ENCODE results near the gene NFKBIE. TPM values are rescaled to one million over a fixed set of nuclear protein-coding genes. Genes with fewer than 3 reads are reported as not detected.

The NFKBIE gene
- total and polyA plus RNA-seq, 2 of the 13 experiments (the other 11 are each of a cell fraction or from before 2014, with no cell fraction given): 6.7 to 14.5 TPM

GRCh38 chr6:44298864-44299263 lies 33.5 kb upstream of the NFKBIE start:
- ChIA-PET CTCF (ENCODE audit: low intra/inter-chr PET ratio, low total read pairs) (no interaction called here), POLR2A (interaction anchor here (0.7 to 2.0 kb wide), 4 partner anchors 14 to 177 kb away, joined by 3 to 5 read pairs (median 4); partner anchors contain the start of gene AARS2)
- Histone ChIP-seq H2AFZ (ENCODE audit: low read length) (no peak overlapping the region), H3K9ac (ENCODE audit: insufficient read depth, low read depth, low read length) (no peak overlapping the region), H3K4me1 (ENCODE audit: insufficient read depth, low read length) (no peaks in the 10 kb centered on the region), H3K4me3 (replicated peaks in 1 of 3; ENCODE audit: insufficient read depth in 1 of 3, low read depth in 2 of 3, low read length in 3 of 3) (no peak overlapping the region), H3K36me3 (replicated peaks in 1 of 2; ENCODE audit: control insufficient read depth in 1 of 2, insufficient read depth in 2 of 2, low read length in 2 of 2) (peaks cover 25 to 28% of the 10 kb centered on the region in 2 experiments; a peak in 4 of 5 replicates), H3K27me3 (ENCODE audit: control insufficient read depth in 1 of 2, insufficient read depth in 2 of 2, low read length in 2 of 2) (peaks cover 0 to 8% of the 10 kb centered on the region in 2 experiments; a peak in 1 of 5 replicates), H4K20me1 (ENCODE audit: insufficient read depth, low read length) (no peaks in the 10 kb centered on the region), H3K79me2 (ENCODE audit: insufficient read depth, low read length) (no peaks in the 10 kb centered on the region), H3K27ac (ENCODE audit: extremely low read length, insufficient read depth, low read length) (no peak overlapping the region), H3K4me2 (ENCODE audit: low read depth, low read length) (no peak overlapping the region), H3K9me3 (ENCODE audit: low read length) (no peaks in the 10 kb centered on the region)
- in situ Hi-C loops (cut with HindIII; ENCODE audit: extremely low pct_ligation_motif_present, low pct_unique_long_range_greater_than_20kb): no loop called here
- ATAC-seq: no peak
- TF ChIP-seq ZC3H13 (CRISPR knock-in tag; IDR thresholded peaks at IDR 0.05): 0 out of 2 replicates have a peak, but pooled peaks have one; percentile 27
- peak; percentile 31; the same call in 1 of the 2 replicates for TF ChIP-seq POLR2G (IDR thresholded peaks at IDR 0.05; ENCODE audit: low read depth, low read length)
- no peak for TF ChIP-seq ZNF318 (CRISPR knock-in tag; IDR thresholded peaks at IDR 0.05)
- TF ChIP-seq POLR2A (IDR thresholded peaks at IDR 0.05; ENCODE audit: insufficient read depth in 1 of 2, low read depth in 2 of 2, low read length in 2 of 2): 0 out of 4 replicates have a peak, but pooled peaks of 1 of the 2 experiments have one; percentile 34
- no peak for TF ChIP-seq ZNF382 (CRISPR knock-in tag; IDR thresholded peaks at IDR 0.05; ENCODE audit: borderline replicate concordance)
- no peak for TF ChIP-seq ZNF281 (CRISPR knock-in tag; IDR thresholded peaks at IDR 0.05; ENCODE audit: borderline replicate concordance)
- 0 out of 2 replicates have a peak, but pooled peaks have one; percentile 39 for TF ChIP-seq ZNF558 (CRISPR knock-in tag; IDR thresholded peaks at IDR 0.05; ENCODE audit: borderline replicate concordance)
- TSS peak; percentile 42 for BruUV-seq (replicated peaks)
- no peak for DNase-seq (ENCODE audit: low spot score)
- intact Hi-C loops (cut with micrococcal nuclease; ENCODE audit: unreplicated experiment): no loop called here
- 83% methylated on average over 3 of the region's 3 CpGs for WGBS (ENCODE audit: low lambda C conversion rate)
- no peak for FAIRE-seq

All from HepG2 (cell line).